ENCODE results near the gene RNF223. TPM values are rescaled to one million over a fixed set of nuclear protein-coding genes. Genes with fewer than 3 reads are reported as not detected.

The RNF223 gene
- total and polyA plus RNA-seq, 2 donors from 2014 or later = 0.28 to 2.3 TPM

GRCh38 chr1:1121611-1122077 is 47.5 kb upstream of the RNF223 start:
- Histone ChIP-seq H3K27ac (ENCODE audit: low read depth in 2 of 2, low read length in 2 of 2) (no peak overlapping the region), H3K27me3 (ENCODE audit: control insufficient read depth, insufficient read depth, low read length) (peaks cover 2% of the 10 kb centered on the region), H3K4me1 (ENCODE audit: control insufficient read depth in 2 of 3, insufficient read depth in 2 of 3, low read depth in 1 of 3, low read length in 3 of 3) (peaks cover 0 to 9% (median 0%) of the 10 kb centered on the region in 3 donors), H3K36me3 (ENCODE audit: control insufficient read depth in 2 of 3, insufficient read depth in 3 of 3, low read length in 3 of 3) (no peaks in the 10 kb centered on the region), H3K9ac (ENCODE audit: low read length in 3 of 3) (no peak overlapping the region), H3K9me3 (ENCODE audit: control insufficient read depth in 2 of 3, insufficient read depth in 1 of 3, low read length in 3 of 3) (peaks cover 0 to 2% (median 0%) of the 10 kb centered on the region in 3 donors), H3K4me3 (ENCODE audit: low read length in 3 of 3) (no peak overlapping the region)
- DNase-seq = peak in 2 of 5 donors; percentile 63 to 78
- intact Hi-C loops (cut with DNase I) = loop anchor here (10.0 kb wide), 2 partner anchors 113 to 173 kb away; partner anchors contain the start of genes B3GALT6 and SDF4
- no peak for FAIRE-seq
- no peak for TF ChIP-seq CTCF (IDR thresholded peaks at IDR 0.05; ENCODE audit: borderline replicate concordance, extremely low read depth, insufficient read depth)

GRCh38 chr1:1120866-1121591 is 46.9 kb upstream of the RNF223 start:
- DNase-seq (peak in 2 of 5 donors; percentile 63 to 68), FAIRE-seq (no peak)
- H3K4me3 ChIP-seq (ENCODE audit: low read length in 3 of 3) = no peak overlapping the region
- no peak overlapping the region for H3K9ac ChIP-seq (ENCODE audit: low read length in 3 of 3)
- no peaks in the 10 kb centered on the region for H3K36me3 ChIP-seq (ENCODE audit: control insufficient read depth in 2 of 3, insufficient read depth in 3 of 3, low read length in 3 of 3)
- peaks cover 0 to 2% (median 0%) of the 10 kb centered on the region in 3 donors for H3K9me3 ChIP-seq (ENCODE audit: control insufficient read depth in 2 of 3, insufficient read depth in 1 of 3, low read length in 3 of 3)
- peaks cover 2% of the 10 kb centered on the region for H3K27me3 ChIP-seq (ENCODE audit: control insufficient read depth, insufficient read depth, low read length)
- TF ChIP-seq CTCF (IDR thresholded peaks at IDR 0.05; ENCODE audit: borderline replicate concordance, extremely low read depth, insufficient read depth) = no peak
- intact Hi-C loops (cut with DNase I) = loop anchor here (10.0 kb wide), 2 partner anchors 114 to 174 kb away; partner anchors contain the start of genes B3GALT6 and SDF4
- peaks cover 0 to 9% (median 0%) of the 10 kb centered on the region in 3 donors for H3K4me1 ChIP-seq (ENCODE audit: control insufficient read depth in 2 of 3, insufficient read depth in 2 of 3, low read depth in 1 of 3, low read length in 3 of 3)
- no peak overlapping the region for H3K27ac ChIP-seq (ENCODE audit: low read depth in 2 of 2, low read length in 2 of 2)

GRCh38 chr1:1120096-1120495 is 46.0 kb upstream of the RNF223 start:
- H3K4me3 ChIP-seq (ENCODE audit: low read length in 3 of 3) = no peak overlapping the region
- H3K4me1 ChIP-seq (ENCODE audit: control insufficient read depth in 2 of 3, insufficient read depth in 2 of 3, low read depth in 1 of 3, low read length in 3 of 3) = peaks cover 0 to 9% (median 0%) of the 10 kb centered on the region in 3 donors
- H3K9ac ChIP-seq (ENCODE audit: low read length in 3 of 3) = no peak overlapping the region
- H3K27me3 ChIP-seq (ENCODE audit: control insufficient read depth, insufficient read depth, low read length) = peaks cover 2% of the 10 kb centered on the region
- H3K36me3 ChIP-seq (ENCODE audit: control insufficient read depth in 2 of 3, insufficient read depth in 3 of 3, low read length in 3 of 3) = no peaks in the 10 kb centered on the region
- FAIRE-seq (no peak), DNase-seq (peak in 1 of 5 donors; percentile 61)
- TF ChIP-seq CTCF (IDR thresholded peaks at IDR 0.05; ENCODE audit: borderline replicate concordance, extremely low read depth, insufficient read depth) = no peak
- no peak overlapping the region for H3K27ac ChIP-seq (ENCODE audit: low read depth in 2 of 2, low read length in 2 of 2)
- intact Hi-C loops (cut with DNase I) = loop anchor here (10.0 kb wide), 2 partner anchors 115 to 175 kb away; partner anchors contain the start of genes B3GALT6 and SDF4
- H3K9me3 ChIP-seq (ENCODE audit: control insufficient read depth in 2 of 3, insufficient read depth in 1 of 3, low read length in 3 of 3) = peaks cover 0 to 2% (median 0%) of the 10 kb centered on the region in 3 donors

Data from kidney (tissue), 14 donors.